Measurements from ENCODE around the gene SIPA1.

Gene SIPA1

DNA sequence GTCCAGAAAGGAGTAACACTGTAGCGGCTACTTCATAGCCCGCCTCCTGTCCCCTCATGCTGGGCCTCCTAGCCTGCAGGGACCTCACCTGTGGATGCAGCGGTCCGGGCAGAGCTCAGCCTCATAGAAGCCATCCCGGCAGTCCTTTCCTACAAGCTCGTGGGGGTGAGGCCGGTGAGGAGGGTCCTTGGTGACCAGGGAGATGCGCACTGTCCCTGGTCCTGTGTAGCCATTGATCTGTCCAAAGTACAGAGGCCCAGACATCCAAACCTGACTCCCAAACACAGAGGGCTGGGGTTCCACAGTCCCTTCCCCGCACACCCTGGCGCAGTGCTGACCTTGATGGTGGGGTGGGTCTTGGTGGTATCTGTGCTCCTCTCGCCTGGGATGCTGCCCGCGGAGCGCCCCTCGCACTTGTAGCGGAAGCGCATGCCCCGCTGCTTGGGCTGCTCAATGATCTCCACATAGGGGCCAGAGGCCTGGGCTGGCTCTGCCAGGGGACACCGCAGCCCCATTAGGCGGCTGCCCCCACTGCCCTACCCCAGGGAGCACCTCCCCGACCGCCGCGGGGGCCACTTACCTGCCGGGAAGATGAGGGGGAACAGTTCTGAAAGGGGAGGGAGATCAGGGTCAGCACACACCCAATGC is 23.8 kb downstream of the SIPA1 start:
- peak overlapping the region; percentile 73 for H3K4me3 ChIP-seq (ENCODE audit: low read depth, low read length)
- no peak for DNase-seq (ENCODE audit: low read depth)
- TF ChIP-seq, protein P1, sequence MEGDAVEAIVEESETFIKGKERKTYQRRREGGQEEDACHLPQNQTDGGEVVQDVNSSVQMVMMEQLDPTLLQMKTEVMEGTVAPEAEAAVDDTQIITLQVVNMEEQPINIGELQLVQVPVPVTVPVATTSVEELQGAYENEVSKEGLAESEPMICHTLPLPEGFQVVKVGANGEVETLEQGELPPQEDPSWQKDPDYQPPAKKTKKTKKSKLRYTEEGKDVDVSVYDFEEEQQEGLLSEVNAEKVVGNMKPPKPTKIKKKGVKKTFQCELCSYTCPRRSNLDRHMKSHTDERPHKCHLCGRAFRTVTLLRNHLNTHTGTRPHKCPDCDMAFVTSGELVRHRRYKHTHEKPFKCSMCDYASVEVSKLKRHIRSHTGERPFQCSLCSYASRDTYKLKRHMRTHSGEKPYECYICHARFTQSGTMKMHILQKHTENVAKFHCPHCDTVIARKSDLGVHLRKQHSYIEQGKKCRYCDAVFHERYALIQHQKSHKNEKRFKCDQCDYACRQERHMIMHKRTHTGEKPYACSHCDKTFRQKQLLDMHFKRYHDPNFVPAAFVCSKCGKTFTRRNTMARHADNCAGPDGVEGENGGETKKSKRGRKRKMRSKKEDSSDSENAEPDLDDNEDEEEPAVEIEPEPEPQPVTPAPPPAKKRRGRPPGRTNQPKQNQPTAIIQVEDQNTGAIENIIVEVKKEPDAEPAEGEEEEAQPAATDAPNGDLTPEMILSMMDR (IDR thresholded peaks at IDR 0.05; ENCODE audit: control insufficient read depth, extremely low read depth, insufficient read depth) = no peak

DNA sequence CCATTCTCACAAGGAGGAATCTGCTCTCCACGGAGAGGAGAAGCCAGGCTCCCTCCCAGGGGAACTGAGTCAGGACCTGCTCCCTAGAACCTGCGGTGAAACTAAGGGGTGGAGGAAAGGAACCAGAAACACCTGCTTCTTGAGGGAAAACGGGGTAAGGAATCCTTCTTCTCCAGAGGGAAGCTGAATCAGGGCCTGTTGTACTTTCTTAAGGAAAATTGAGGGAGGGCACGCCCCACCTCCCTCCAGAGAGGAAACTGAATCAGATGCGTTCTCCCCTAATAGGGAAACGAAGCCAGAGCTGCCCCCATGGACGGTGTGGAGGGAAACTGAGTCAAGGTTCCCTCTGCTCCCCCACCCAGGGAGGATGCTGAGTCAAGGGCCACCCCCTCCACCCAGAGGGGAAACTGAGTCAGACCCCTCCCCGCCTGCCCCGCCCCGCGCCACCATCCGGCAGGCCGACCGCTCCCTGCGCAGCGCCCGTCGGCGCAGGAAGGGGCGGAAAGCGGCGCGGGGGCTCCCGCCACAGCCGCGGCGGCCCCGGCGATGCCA is 24.4 kb downstream of the SIPA1 start:
- DNase-seq (ENCODE audit: low read depth) = no peak
- TF ChIP-seq, protein P1 (IDR thresholded peaks at IDR 0.05; ENCODE audit: control insufficient read depth, extremely low read depth, insufficient read depth) = no peak
- peak overlapping the region; percentile 73 for H3K4me3 ChIP-seq (ENCODE audit: low read depth, low read length)

DNA sequence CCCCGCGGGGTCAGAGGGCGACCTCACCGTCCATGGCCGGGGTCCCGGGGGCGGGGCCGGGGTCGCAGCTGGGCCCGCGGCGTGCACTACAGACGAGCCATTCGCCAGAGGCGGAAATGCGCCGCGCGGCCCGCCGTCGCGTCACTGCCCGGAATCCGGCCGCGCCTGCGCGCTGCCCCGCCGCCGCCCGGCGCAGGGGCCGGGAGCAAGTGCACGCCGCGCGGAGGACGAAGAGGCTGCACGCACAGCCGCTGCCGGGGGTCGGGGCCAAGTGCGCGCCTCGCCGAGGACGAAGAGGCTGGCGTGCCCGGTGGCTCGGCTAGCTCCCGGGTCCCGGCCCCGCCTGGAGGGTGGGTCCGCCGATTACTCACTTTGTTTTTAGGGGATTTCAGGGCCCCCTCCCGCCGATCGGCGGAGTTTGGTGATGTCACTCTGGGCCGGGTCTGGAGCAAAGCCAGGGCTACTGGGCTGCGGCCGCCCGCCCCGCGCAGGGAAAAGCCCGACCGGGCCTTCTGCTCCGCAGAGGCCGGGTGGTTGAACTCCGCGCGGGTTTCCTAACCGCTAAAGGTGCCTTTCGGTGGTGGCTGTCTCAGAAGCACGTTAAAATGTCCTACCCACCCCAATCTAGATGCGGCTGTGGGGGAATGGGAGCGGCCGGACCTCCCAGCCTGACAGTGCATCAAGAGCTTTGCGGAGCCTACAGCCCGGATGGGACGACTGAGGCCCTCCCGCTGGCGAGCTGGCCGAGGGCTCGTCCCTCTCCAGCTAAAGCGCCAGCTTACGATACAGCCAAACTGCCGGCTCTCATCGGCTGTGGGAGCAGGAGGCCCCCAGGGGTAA is 25.1 kb downstream of the SIPA1 start, which contains the start of gene RELA:
Gene RELA, minus strand, starts transcription at position 118 of the 840 bp plus-strand sequence. Its CDS starts 84 bp downstream, at position 34.
- H3K4me3 ChIP-seq (ENCODE audit: low read depth, low read length) = peak within 1 kb of the TSS; percentile 73
- peak; percentile 53 for DNase-seq (ENCODE audit: low read depth)
- TF ChIP-seq, protein P1 (IDR thresholded peaks at IDR 0.05; ENCODE audit: control insufficient read depth, extremely low read depth, insufficient read depth) = no peak

DNA sequence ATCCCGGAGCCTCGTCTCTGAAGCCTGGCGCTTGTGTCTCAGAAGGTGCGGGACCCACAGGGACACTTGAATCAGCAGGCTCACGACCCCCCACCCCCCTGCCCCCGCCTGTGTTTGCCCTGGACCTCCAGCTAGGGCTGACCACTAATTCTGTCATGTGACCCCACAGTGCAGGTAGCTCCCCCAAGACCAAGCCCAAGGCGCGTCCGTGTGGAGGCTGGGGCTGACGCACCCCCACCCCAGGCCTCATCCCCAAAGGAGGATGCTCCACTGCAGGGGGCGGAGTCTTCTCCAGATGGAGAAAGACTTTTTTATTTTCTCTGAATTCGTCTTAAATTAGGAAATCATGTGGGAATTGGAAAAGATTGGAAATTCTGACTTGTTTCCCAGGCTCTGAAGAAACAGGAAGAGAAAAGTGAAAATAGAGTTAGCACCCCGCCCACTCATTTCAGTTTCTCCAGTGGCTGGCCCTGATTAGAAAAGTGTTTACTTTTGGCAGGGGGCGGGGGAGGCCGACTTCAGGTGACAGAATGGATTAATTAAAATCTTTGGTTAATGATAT is 25.8 kb downstream of the SIPA1 start:
- H3K4me3 ChIP-seq (ENCODE audit: low read depth, low read length) = peak overlapping the region; percentile 73
- TF ChIP-seq, protein P1 (IDR thresholded peaks at IDR 0.05; ENCODE audit: control insufficient read depth, extremely low read depth, insufficient read depth) = no peak
- DNase-seq (ENCODE audit: low read depth) = no peak

DNA sequence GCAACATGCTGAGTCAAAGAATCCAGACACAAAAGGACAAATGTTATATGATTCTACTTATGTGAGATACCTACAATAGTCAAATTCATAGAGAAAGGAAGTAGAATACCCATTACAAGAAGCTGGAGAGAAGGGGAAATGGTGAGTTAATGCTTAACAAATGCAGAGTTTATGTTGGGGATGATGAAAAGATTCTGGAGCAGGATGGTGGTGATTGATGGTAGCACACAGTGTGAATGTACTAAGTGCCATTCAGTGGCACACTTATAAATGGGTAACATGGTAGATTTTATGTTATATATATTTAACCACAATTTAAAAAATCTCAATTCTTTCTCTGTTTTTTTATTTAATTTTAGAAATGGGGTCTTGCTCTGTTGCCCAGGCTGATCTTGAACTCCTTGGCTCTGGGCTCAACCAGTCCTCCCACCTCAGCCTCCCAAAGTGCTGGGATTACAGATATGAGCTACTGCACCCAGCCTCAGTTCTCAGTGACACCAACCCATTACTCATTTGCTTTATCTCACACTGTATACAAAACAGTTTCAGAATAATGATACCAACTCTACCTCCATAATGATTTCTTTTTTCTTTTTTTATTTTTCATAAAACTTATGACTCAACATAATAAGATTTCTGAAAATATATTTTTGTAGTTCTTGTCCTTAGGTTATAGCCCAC is 34.4 kb downstream of the SIPA1 start:
- no peak for DNase-seq (ENCODE audit: low read depth)
- H3K4me3 ChIP-seq (ENCODE audit: low read depth, low read length) = no peak overlapping the region
- TF ChIP-seq, protein P1 (IDR thresholded peaks at IDR 0.05; ENCODE audit: control insufficient read depth, extremely low read depth, insufficient read depth) = no peak

DNA sequence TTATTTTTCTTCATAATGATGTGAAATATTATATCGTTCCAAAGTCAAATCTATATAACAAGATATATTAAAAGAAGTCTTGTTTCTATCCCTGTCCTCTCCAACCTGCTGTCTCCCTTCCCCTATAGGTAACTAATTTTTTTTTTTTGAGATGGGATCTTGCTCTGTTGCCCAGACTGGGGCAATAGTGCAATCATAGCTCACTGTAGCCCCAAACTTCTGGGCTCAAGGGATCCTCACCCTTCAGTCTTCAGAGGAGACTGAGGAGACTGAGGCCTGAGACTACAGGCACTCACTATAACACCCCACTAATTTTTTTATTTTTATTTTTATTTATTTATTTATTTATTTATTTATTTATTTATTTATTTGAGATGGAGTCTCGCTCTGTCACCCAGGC is 35.1 kb downstream of the SIPA1 start:
- TF ChIP-seq, protein P1 (IDR thresholded peaks at IDR 0.05; ENCODE audit: control insufficient read depth, extremely low read depth, insufficient read depth) = no peak
- no peak for DNase-seq (ENCODE audit: low read depth)
- no peak overlapping the region for H3K4me3 ChIP-seq (ENCODE audit: low read depth, low read length)
